GM12878 (cell line): Measurements from ENCODE around the gene CXXC5. TPM values are rescaled to one million over a fixed set of nuclear protein-coding genes. Genes with fewer than 3 reads are reported as not detected.

ENCODE experiments used
- ATF7 ChIP-seq: fragments of 450-650 bp; IDR thresholded peaks from 2 replicates; pipeline ENCODE4 v1.6.1; 2016; ENCODE audit warnings: low read depth, mild to moderate bottlenecking
- BCL3 ChIP-seq: IDR thresholded peaks from 2 replicates; pipeline ENCODE4 v1.6.1; 2011; ENCODE audit warnings: borderline replicate concordance, low read depth, mild to moderate bottlenecking, moderate library complexity, low read length; ENCODE audit not compliant: insufficient read depth, poor library complexity, severe bottlenecking
- BHLHE40 ChIP-seq, 2 experiments: fragments of 450-650 bp in 1 of 2; IDR thresholded peaks; 2 replicates each; pipeline ENCODE4 v1.6.1; 2011 to 2017; ENCODE audit warnings: low read depth in 2 of 2, borderline replicate concordance in 1 of 2, improper control_type of control experiment in 1 of 2, low read length in 1 of 2, mild to moderate bottlenecking in 1 of 2
- BRCA1 ChIP-seq: IDR thresholded peaks from 2 replicates; pipeline ENCODE4 v1.6.1; 2011; ENCODE audit warnings: low read depth, low read length, improper control_type of control experiment
- CBX5 ChIP-seq: sonication (generic); IDR thresholded peaks from 2 replicates; pipeline ENCODE4 v1.6.1; 2016; ENCODE audit warnings: low read depth, moderate library complexity, mild to moderate bottlenecking, inconsistent platforms
- DPF2 ChIP-seq: fragments of 450-650 bp; IDR thresholded peaks from 2 replicates; pipeline ENCODE4 v1.6.1; 2017; ENCODE audit warnings: mild to moderate bottlenecking
- ESRRA ChIP-seq: IDR thresholded peaks from 2 replicates; pipeline ENCODE4 v1.6.1; 2012; ENCODE audit warnings: mild to moderate bottlenecking, low read length, improper control_type of control experiment
- GATAD2B ChIP-seq: fragments of 450-650 bp; conservative IDR thresholded peaks from 2 replicates; pipeline ENCODE4 v1.6.1; 2017; ENCODE audit warnings: low read depth, mild to moderate bottlenecking, moderate library complexity
- HDGF ChIP-seq: fragments of 450-650 bp; IDR thresholded peaks from 2 replicates; pipeline ENCODE4 v1.6.1; 2016; ENCODE audit warnings: antibody characterized with exemption
- IKZF1 ChIP-seq: fragments of 450-650 bp; conservative IDR thresholded peaks from 2 replicates; pipeline ENCODE4 v1.6.1; 2017; ENCODE audit warnings: antibody characterized with exemption, mild to moderate bottlenecking
- JUNB ChIP-seq: IDR thresholded peaks from 2 replicates; pipeline ENCODE4 v1.6.1; 2016; ENCODE audit warnings: antibody characterized with exemption, mild to moderate bottlenecking
- KAT2A ChIP-seq: conservative IDR thresholded peaks from 2 replicates; pipeline ENCODE4 v1.6.1; 2011; ENCODE audit warnings: low read depth, low read length; ENCODE audit not compliant: control insufficient read depth
- NBN ChIP-seq: fragments of 450-650 bp; IDR thresholded peaks from 2 replicates; pipeline ENCODE4 v1.6.1; 2016
- PAX5 ChIP-seq: IDR thresholded peaks from 2 replicates; pipeline ENCODE4 v1.6.1; 2011; ENCODE audit warnings: low read depth, low read length, borderline replicate concordance
- PML ChIP-seq: IDR thresholded peaks from 2 replicates; pipeline ENCODE4 v1.6.1; 2012; ENCODE audit warnings: low read length, inconsistent platforms
- RAD51 ChIP-seq: fragments of 450-650 bp; IDR thresholded peaks from 2 replicates; pipeline ENCODE4 v1.6.1; 2016; ENCODE audit warnings: moderate library complexity, mild to moderate bottlenecking, inconsistent platforms
- RB1 ChIP-seq: fragments of 450-650 bp; formaldehyde crosslinking; IDR thresholded peaks from 2 replicates; pipeline ENCODE4 v1.6.1; 2017; ENCODE audit warnings: mild to moderate bottlenecking, borderline replicate concordance
- RCOR1 ChIP-seq: conservative IDR thresholded peaks from 2 replicates; pipeline ENCODE4 v1.6.1; 2012; ENCODE audit warnings: low read depth, low read length, improper control_type of control experiment
- RELA ChIP-seq: fragments of 450-650 bp; IDR thresholded peaks from 2 replicates; pipeline ENCODE4 v1.8.0; 2014; ENCODE audit warnings: borderline replicate concordance; ENCODE audit not compliant: partially characterized antibody
- SMARCA5 ChIP-seq: fragments of 450-650 bp; IDR thresholded peaks from 2 replicates; pipeline ENCODE4 v1.6.1; 2017; ENCODE audit warnings: mild to moderate bottlenecking
- SRF ChIP-seq, 2 experiments: IDR thresholded peaks; 2 replicates each; pipeline ENCODE4 v1.6.1; 2011; ENCODE audit warnings: low read depth in 2 of 2, low read length in 2 of 2, mild to moderate bottlenecking in 1 of 2, moderate library complexity in 1 of 2
- TCF7 ChIP-seq: IDR thresholded peaks from 2 replicates; pipeline ENCODE4 v1.6.1; 2014; ENCODE audit warnings: antibody characterized with exemption, borderline replicate concordance
- ZBED1 ChIP-seq: IDR thresholded peaks from 2 replicates; pipeline ENCODE4 v1.6.1; 2016; ENCODE audit warnings: borderline replicate concordance
- ZZZ3 ChIP-seq: IDR thresholded peaks from 2 replicates; pipeline ENCODE4 v1.6.1; 2011; ENCODE audit warnings: low read depth; ENCODE audit not compliant: control insufficient read depth, insufficient read length
- polyA plus RNA-seq, 11 experiments: library from polyadenylated mRNA; depleted of rRNA in 4 of 11; unstranded in 6 of 11; stranded (reverse) in 5 of 11; fragments of >200 nt; fragmentation: Nextera tagmentation in 4 of 11; fragmentation: Illumina TruSeq in 1 of 11; extraction: Ambion mirVana in 4 of 11; extraction: Trizol in 1 of 11; gene quantifications; 1 replicate in 1 of 11; 2 replicates in 10 of 11; pipeline versions ENCODE4 v1.2.1 to v1.2.3, GENCODE V29; 2011 to 2016; ENCODE audit warnings: inconsistent platforms in 2 of 11, missing spikeins in 2 of 11, low read depth in 1 of 11
- total RNA-seq, 4 experiments: library from RNA; depleted of rRNA in 3 of 4; stranded (reverse); fragments of >200 nt in 3 of 4; fragmentation: Illumina TruSeq in 1 of 4; extraction: Trizol in 1 of 4; gene quantifications; 2 replicates each; pipeline versions ENCODE4 v1.2.1 to v1.2.3, GENCODE V29; 2013 to 2021
- TF ChIP-seq, protein P1 (sequence below): fragments of 450-650 bp; formaldehyde crosslinking; IDR thresholded peaks from 2 replicates; pipeline ENCODE4 v1.4.0; 2020; ENCODE audit warnings: mild to moderate bottlenecking, moderate library complexity
- TF ChIP-seq, protein P2 (sequence below): fragments of 450-650 bp; IDR thresholded peaks from 2 replicates; pipeline ENCODE4 v1.6.1; 2017; ENCODE audit warnings: low read depth, mild to moderate bottlenecking, moderate library complexity

CXXC5 gene
- total and polyA plus RNA-seq, 10 of the 15 experiments (the other 5 are each of a cell fraction or from before 2014, with no cell fraction given) = 1.8 to 90.8 (median 40.7) TPM

GRCh38 chr5:139636207-139636792 is 11.8 kb upstream of the CXXC5 start (continued):
- TF ChIP-seq JUNB (peak; percentile 5; the same call in 1 of the 2 replicates), SMARCA5 (peak; percentile 88), BRCA1 (no peak), ZBED1 (peak; percentile 78; the same call in 1 of the 2 replicates), RCOR1 (no peak), PML (no peak), BHLHE40 (IDR thresholded peaks at IDR 0.05; ENCODE audit: borderline replicate concordance in 1 of 2, low read depth in 2 of 2, low read length in 1 of 2) (peak; percentile 72 to 82; a peak in 3 of 4 replicates), DPF2 (peak; percentile 79), HDGF (0 out of 2 replicates have a peak, but pooled peaks have one; percentile 41), SRF (IDR thresholded peaks at IDR 0.05; ENCODE audit: low read depth in 2 of 2, low read length in 2 of 2) (no peak), CBX5 (no peak), RELA (no peak), PAX5 (peak; percentile 99), NBN (peak; percentile 84), ESRRA (no peak), RB1 (no peak), TCF7 (peak; percentile 70), IKZF1 (peak; percentile 65), ATF7 (peak; percentile 76; the same call in 1 of the 2 replicates), GATAD2B (no peak; the same call in 1 of the 2 replicates), BCL3 (peak; percentile 91), KAT2A (no peak), ZZZ3 (no peak), RAD51 (no peak)
- TF ChIP-seq, protein P1, sequence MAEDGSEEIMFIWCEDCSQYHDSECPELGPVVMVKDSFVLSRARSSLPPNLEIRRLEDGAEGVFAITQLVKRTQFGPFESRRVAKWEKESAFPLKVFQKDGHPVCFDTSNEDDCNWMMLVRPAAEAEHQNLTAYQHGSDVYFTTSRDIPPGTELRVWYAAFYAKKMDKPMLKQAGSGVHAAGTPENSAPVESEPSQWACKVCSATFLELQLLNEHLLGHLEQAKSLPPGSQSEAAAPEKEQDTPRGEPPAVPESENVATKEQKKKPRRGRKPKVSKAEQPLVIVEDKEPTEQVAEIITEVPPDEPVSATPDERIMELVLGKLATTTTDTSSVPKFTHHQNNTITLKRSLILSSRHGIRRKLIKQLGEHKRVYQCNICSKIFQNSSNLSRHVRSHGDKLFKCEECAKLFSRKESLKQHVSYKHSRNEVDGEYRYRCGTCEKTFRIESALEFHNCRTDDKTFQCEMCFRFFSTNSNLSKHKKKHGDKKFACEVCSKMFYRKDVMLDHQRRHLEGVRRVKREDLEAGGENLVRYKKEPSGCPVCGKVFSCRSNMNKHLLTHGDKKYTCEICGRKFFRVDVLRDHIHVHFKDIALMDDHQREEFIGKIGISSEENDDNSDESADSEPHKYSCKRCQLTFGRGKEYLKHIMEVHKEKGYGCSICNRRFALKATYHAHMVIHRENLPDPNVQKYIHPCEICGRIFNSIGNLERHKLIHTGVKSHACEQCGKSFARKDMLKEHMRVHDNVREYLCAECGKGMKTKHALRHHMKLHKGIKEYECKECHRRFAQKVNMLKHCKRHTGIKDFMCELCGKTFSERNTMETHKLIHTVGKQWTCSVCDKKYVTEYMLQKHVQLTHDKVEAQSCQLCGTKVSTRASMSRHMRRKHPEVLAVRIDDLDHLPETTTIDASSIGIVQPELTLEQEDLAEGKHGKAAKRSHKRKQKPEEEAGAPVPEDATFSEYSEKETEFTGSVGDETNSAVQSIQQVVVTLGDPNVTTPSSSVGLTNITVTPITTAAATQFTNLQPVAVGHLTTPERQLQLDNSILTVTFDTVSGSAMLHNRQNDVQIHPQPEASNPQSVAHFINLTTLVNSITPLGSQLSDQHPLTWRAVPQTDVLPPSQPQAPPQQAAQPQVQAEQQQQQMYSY (CRISPR knock-in tag) = no peak
- TF ChIP-seq, protein P2, sequence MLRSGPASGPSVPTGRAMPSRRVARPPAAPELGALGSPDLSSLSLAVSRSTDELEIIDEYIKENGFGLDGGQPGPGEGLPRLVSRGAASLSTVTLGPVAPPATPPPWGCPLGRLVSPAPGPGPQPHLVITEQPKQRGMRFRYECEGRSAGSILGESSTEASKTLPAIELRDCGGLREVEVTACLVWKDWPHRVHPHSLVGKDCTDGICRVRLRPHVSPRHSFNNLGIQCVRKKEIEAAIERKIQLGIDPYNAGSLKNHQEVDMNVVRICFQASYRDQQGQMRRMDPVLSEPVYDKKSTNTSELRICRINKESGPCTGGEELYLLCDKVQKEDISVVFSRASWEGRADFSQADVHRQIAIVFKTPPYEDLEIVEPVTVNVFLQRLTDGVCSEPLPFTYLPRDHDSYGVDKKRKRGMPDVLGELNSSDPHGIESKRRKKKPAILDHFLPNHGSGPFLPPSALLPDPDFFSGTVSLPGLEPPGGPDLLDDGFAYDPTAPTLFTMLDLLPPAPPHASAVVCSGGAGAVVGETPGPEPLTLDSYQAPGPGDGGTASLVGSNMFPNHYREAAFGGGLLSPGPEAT = peak; percentile 85; the same call in 1 of the 2 replicates
